ENCODE results near the gene PRKN. TPM values are rescaled to one million over a fixed set of nuclear protein-coding genes. Genes with fewer than 3 reads are reported as not detected.

PRKN gene
- total and polyA plus RNA-seq, 2 donors (not counting 1 experiment from before 2014, with no cell fraction given) = 0.43 to 4.6 TPM

DNA sequence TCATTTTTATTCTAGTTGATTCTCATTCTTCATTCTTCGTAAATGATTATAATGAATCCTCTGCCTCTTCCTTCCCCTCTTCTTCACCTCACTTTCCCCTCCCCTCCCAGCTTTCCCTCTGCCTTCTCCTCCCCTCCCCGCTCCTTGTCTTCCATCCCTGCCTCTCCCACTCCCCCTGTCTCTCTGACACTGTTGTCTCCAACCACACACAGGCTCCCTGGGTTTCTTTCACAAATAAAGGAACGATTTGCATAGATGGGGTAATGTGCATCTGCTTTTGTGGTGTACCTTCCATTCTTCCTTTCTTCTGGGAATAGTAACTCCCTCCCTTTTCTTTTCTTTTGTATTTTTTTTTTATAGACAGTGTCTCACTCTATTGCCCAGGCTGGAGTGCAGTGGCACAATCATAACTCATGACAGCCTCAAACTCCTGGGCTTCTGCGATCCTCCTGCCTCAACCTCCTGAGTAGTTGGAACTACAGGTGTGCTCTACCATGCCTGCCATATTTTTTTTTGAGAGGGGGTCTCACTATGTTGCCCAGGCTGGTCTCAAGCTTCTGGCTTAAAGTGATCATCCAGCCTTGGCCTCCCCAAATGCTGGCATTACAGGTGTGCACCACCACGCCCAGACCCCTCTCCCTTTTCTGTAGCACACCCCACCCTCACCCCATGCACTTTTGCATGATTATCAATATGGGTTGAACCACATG, 318.6 kb downstream of the PRKN start:
- no peak overlapping the region for H3K27ac ChIP-seq (ENCODE audit: insufficient read depth, low read length)
- H2AFZ ChIP-seq (ENCODE audit: low read length) = no peak overlapping the region
- no peaks in the 10 kb centered on the region for H3K36me3 ChIP-seq (ENCODE audit: control insufficient read depth, insufficient read depth, low read length)
- H4K20me1 ChIP-seq (ENCODE audit: control insufficient read depth, extremely low read depth, insufficient read depth, low read length) = no peaks in the 10 kb centered on the region
- no peak for DNase-seq (ENCODE audit: low read depth in 2 of 2)
- H3K79me2 ChIP-seq (ENCODE audit: control insufficient read depth, insufficient read depth, low read length) = no peaks in the 10 kb centered on the region
- H3K4me1 ChIP-seq (ENCODE audit: control insufficient read depth, extremely low read depth, insufficient read depth, low read length) = no peaks in the 10 kb centered on the region
- no peak overlapping the region for H3K9ac ChIP-seq (ENCODE audit: insufficient read depth, low read length)
- no peak overlapping the region for H3K4me2 ChIP-seq (ENCODE audit: extremely low read depth, insufficient read depth, low read length)
- H3K27me3 ChIP-seq (ENCODE audit: control insufficient read depth, insufficient read depth, low read length) = no peaks in the 10 kb centered on the region
- TF ChIP-seq, protein P1, sequence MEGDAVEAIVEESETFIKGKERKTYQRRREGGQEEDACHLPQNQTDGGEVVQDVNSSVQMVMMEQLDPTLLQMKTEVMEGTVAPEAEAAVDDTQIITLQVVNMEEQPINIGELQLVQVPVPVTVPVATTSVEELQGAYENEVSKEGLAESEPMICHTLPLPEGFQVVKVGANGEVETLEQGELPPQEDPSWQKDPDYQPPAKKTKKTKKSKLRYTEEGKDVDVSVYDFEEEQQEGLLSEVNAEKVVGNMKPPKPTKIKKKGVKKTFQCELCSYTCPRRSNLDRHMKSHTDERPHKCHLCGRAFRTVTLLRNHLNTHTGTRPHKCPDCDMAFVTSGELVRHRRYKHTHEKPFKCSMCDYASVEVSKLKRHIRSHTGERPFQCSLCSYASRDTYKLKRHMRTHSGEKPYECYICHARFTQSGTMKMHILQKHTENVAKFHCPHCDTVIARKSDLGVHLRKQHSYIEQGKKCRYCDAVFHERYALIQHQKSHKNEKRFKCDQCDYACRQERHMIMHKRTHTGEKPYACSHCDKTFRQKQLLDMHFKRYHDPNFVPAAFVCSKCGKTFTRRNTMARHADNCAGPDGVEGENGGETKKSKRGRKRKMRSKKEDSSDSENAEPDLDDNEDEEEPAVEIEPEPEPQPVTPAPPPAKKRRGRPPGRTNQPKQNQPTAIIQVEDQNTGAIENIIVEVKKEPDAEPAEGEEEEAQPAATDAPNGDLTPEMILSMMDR (conservative IDR thresholded peaks at IDR 0.05 in 1 of 2, IDR thresholded peaks at IDR 0.05 in 1 of 2; ENCODE audit: low read depth in 1 of 2, low read length in 2 of 2) = no peak
- no peak for TF ChIP-seq EZH2 (IDR thresholded peaks at IDR 0.05; ENCODE audit: low read length, missing control alignments)
- no peak overlapping the region for H3K4me3 ChIP-seq (replicated peaks in 1 of 4; ENCODE audit: control extremely low read depth in 1 of 4, insufficient read depth in 1 of 4, low read depth in 3 of 4, low read length in 4 of 4)
- no peaks in the 10 kb centered on the region for H3K9me3 ChIP-seq (ENCODE audit: control insufficient read depth, insufficient read depth, low read depth, low read length)

DNA sequence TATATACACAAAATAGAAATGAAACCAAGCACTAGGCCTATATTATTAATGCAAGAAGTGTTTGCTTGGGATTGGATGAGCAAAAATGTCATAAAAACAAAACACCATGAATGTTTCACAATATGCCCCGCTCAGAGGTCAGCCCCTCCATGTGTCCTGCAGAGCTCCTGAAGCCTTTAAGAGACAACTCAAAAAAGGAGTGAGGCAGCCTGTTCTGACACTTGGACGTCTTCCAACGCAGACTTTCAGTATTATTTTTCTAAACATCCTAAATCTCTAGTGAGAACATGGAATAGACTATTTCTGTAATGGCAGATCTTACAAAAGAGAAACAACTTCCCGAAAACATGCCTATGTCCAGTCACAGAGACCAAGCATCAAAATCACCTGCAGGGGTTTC, 322.6 kb downstream of the PRKN start:
- no peaks in the 10 kb centered on the region for H3K27me3 ChIP-seq (ENCODE audit: control insufficient read depth, insufficient read depth, low read length)
- H3K27ac ChIP-seq (ENCODE audit: insufficient read depth, low read length) = no peak overlapping the region
- no peak overlapping the region for H3K9ac ChIP-seq (ENCODE audit: insufficient read depth, low read length)
- H3K36me3 ChIP-seq (ENCODE audit: control insufficient read depth, insufficient read depth, low read length) = no peaks in the 10 kb centered on the region
- H3K4me1 ChIP-seq (ENCODE audit: control insufficient read depth, extremely low read depth, insufficient read depth, low read length) = no peaks in the 10 kb centered on the region
- H2AFZ ChIP-seq (ENCODE audit: low read length) = no peak overlapping the region
- no peaks in the 10 kb centered on the region for H3K9me3 ChIP-seq (ENCODE audit: control insufficient read depth, insufficient read depth, low read depth, low read length)
- no peak overlapping the region for H3K4me2 ChIP-seq (ENCODE audit: extremely low read depth, insufficient read depth, low read length)
- H4K20me1 ChIP-seq (ENCODE audit: control insufficient read depth, extremely low read depth, insufficient read depth, low read length) = no peaks in the 10 kb centered on the region
- H3K4me3 ChIP-seq (replicated peaks in 1 of 4; ENCODE audit: control extremely low read depth in 1 of 4, insufficient read depth in 1 of 4, low read depth in 3 of 4, low read length in 4 of 4) = no peak overlapping the region
- TF ChIP-seq, protein P1 (conservative IDR thresholded peaks at IDR 0.05 in 1 of 2, IDR thresholded peaks at IDR 0.05 in 1 of 2; ENCODE audit: low read depth in 1 of 2, low read length in 2 of 2) = no peak
- no peak for TF ChIP-seq EZH2 (IDR thresholded peaks at IDR 0.05; ENCODE audit: low read length, missing control alignments)
- DNase-seq (ENCODE audit: low read depth in 2 of 2) = peak in 1 of 2 donors; percentile 42
- no peaks in the 10 kb centered on the region for H3K79me2 ChIP-seq (ENCODE audit: control insufficient read depth, insufficient read depth, low read length)

DNA sequence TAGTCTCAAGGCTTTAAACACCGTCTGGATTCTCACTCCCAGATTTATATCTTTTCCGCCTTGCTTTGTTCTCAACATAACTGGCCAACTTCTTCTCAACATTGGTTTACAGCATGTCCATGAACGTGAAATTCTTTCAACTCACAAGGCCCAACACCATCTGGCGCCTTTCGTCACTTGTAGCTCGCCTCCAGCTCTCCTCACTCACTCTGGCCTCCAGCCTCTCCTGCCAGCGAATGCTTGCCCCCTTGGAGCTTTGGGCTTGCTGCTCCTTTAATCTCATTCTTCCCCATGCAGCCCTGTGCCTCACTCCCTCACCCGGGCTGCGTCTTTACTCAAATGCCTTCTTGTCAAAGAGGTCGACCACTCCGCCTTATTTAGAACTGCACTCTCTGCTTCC, 324.5 kb downstream of the PRKN start:
- H3K4me1 ChIP-seq (ENCODE audit: control insufficient read depth, extremely low read depth, insufficient read depth, low read length) = no peaks in the 10 kb centered on the region
- H3K36me3 ChIP-seq (ENCODE audit: control insufficient read depth, insufficient read depth, low read length) = no peaks in the 10 kb centered on the region
- H4K20me1 ChIP-seq (ENCODE audit: control insufficient read depth, extremely low read depth, insufficient read depth, low read length) = no peaks in the 10 kb centered on the region
- no peak overlapping the region for H3K27ac ChIP-seq (ENCODE audit: insufficient read depth, low read length)
- H2AFZ ChIP-seq (ENCODE audit: low read length) = no peak overlapping the region
- no peaks in the 10 kb centered on the region for H3K27me3 ChIP-seq (ENCODE audit: control insufficient read depth, insufficient read depth, low read length)
- no peak overlapping the region for H3K4me3 ChIP-seq (replicated peaks in 1 of 4; ENCODE audit: control extremely low read depth in 1 of 4, insufficient read depth in 1 of 4, low read depth in 3 of 4, low read length in 4 of 4)
- H3K79me2 ChIP-seq (ENCODE audit: control insufficient read depth, insufficient read depth, low read length) = no peaks in the 10 kb centered on the region
- no peak overlapping the region for H3K9ac ChIP-seq (ENCODE audit: insufficient read depth, low read length)
- TF ChIP-seq EZH2 (IDR thresholded peaks at IDR 0.05; ENCODE audit: low read length, missing control alignments) = no peak
- TF ChIP-seq, protein P1 (conservative IDR thresholded peaks at IDR 0.05 in 1 of 2, IDR thresholded peaks at IDR 0.05 in 1 of 2; ENCODE audit: low read depth in 1 of 2, low read length in 2 of 2) = no peak
- no peak overlapping the region for H3K4me2 ChIP-seq (ENCODE audit: extremely low read depth, insufficient read depth, low read length)
- DNase-seq (ENCODE audit: low read depth in 2 of 2) = no peak
- no peaks in the 10 kb centered on the region for H3K9me3 ChIP-seq (ENCODE audit: control insufficient read depth, insufficient read depth, low read depth, low read length)

All from fibroblast of lung (primary cell).